Dendritic cell treated with granulocyte-macrophage colony-stimulating factor and Interleukin-4, amounts not matched to agents 40 ng/mL and 50 ng/mL, for 4 days (primary cell): ENCODE data around the gene MTFR1L.
"Not testable (repeated sequence)": the region's sequence is repeated elsewhere in the genome, so short reads cannot be mapped to it uniquely, and the experiment has no call there.

Source experiments
- H3K27ac Mint-ChIP-seq: one replicate; pipeline ENCODE4 v1.8.0; 2022; ENCODE audit warnings: mild to moderate bottlenecking, mixed read lengths
- H3K27me3 Mint-ChIP-seq: one replicate; pipeline ENCODE4 v1.8.0; 2022; ENCODE audit warnings: mild to moderate bottlenecking, mixed read lengths
- H3K36me3 Mint-ChIP-seq: one replicate; pipeline ENCODE4 v1.8.0; 2022; ENCODE audit warnings: low read depth, mixed read lengths
- H3K4me1 Mint-ChIP-seq: one replicate; pipeline ENCODE4 v1.8.0; 2022; ENCODE audit warnings: low read depth, mixed read lengths
- H3K4me3 Mint-ChIP-seq: one replicate; pipeline ENCODE4 v1.8.0; 2022; ENCODE audit warnings: mild to moderate bottlenecking, moderate library complexity, mixed read lengths
- H3K9me3 Mint-ChIP-seq: one replicate; pipeline ENCODE4 v1.8.0; 2022; ENCODE audit warnings: mixed read lengths
- intact Hi-C: fragments of 100-400 bp; cut with micrococcal nuclease; formaldehyde crosslinking; loops from one replicate; pipeline ENCODE4 v1.15.0; 2022

Gene MTFR1L

DNA sequence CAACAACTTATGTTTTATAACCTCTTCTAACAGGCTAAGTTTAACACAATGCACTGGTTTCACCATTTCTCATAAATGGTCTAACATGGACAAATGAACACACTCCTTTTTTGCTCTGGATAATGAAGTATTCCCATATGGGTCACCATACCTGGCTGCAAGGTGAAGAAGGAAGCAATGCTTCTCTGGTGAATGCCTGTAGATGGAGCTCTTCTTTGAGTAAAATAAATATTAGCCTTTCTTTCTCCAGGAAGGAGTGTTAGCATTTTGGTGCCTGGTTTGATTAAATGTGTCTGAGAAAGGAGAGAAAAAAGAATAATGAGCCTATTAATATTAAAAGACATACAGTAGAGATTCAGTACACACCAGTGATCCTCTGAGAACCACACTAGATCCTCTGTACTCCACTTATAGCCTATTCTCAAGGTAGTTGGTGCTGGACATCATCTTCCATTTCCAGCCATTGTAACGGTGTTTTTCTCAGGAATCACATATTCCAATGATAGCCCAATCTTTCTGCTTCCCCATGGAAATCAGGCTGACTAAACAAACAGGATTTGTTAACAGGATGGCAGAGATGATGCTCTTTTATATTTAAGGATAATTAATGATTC lies 17.6 kb downstream of the MTFR1L start:
- H3K27ac Mint-ChIP-seq = no peak overlapping the region
- no peak overlapping the region for H3K4me3 Mint-ChIP-seq
- H3K27me3 Mint-ChIP-seq = no peaks in the 10 kb centered on the region
- intact Hi-C loops = no loop called here
- H3K36me3 Mint-ChIP-seq = peaks cover 37% of the 10 kb centered on the region
- H3K4me1 Mint-ChIP-seq = no peaks in the 10 kb centered on the region
- H3K9me3 Mint-ChIP-seq = no peaks in the 10 kb centered on the region

DNA sequence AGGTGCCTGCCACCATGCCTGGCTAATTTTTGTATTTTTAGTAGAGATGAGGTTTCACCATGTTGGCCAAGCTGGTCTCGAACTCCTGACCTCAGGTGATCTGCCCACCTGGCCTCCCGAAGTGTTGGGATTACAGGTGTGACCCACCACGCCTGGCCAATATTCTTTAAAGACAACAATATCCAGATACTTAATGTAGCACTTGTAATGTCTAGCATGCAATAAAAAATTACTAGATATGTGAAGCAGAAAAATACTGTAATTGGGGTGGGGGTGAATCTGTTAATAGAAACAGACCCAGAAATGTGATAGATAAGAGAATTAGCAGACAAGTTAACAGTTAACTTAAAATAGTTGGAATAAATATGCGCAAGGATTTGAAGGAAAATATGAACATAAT lies 20.1 kb downstream of the MTFR1L start:
- not testable (repeated sequence) for H3K9me3 Mint-ChIP-seq

DNA sequence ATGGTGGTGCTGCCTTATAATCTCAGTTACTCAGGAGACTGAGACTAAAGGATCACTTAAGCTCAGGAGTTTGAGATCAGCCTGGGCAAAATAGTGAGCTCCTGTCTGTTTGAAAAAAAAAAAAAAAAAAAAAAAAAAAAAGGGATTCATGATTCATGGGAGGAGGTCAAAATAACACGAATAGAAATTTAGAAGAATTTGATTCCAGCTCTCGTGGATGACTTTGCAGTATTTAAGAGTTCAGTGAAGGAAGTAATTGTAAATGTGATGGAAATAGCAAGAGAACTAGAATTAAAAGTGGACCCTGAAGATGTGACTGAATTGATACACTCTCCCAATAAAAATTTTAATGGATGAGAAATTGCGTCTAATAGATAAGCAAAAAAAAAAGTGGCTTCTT lies 23.7 kb downstream of the MTFR1L start:
- H3K27me3 Mint-ChIP-seq = no peaks in the 10 kb centered on the region
- H3K27ac Mint-ChIP-seq = no peak overlapping the region
- H3K4me1 Mint-ChIP-seq = peaks cover 15% of the 10 kb centered on the region
- no peaks in the 10 kb centered on the region for H3K9me3 Mint-ChIP-seq
- intact Hi-C loops = no loop called here
- no peak overlapping the region for H3K4me3 Mint-ChIP-seq
- H3K36me3 Mint-ChIP-seq = no peaks in the 10 kb centered on the region

More for the DNA sequence above, 20.1 kb downstream of the MTFR1L start:
- H3K4me3 Mint-ChIP-seq, H3K27ac Mint-ChIP-seq, H3K4me1 Mint-ChIP-seq, intact Hi-C loops, H3K27me3 Mint-ChIP-seq: not testable (repeated sequence)
- H3K36me3 Mint-ChIP-seq = peaks cover 12% of the 10 kb centered on the region

DNA sequence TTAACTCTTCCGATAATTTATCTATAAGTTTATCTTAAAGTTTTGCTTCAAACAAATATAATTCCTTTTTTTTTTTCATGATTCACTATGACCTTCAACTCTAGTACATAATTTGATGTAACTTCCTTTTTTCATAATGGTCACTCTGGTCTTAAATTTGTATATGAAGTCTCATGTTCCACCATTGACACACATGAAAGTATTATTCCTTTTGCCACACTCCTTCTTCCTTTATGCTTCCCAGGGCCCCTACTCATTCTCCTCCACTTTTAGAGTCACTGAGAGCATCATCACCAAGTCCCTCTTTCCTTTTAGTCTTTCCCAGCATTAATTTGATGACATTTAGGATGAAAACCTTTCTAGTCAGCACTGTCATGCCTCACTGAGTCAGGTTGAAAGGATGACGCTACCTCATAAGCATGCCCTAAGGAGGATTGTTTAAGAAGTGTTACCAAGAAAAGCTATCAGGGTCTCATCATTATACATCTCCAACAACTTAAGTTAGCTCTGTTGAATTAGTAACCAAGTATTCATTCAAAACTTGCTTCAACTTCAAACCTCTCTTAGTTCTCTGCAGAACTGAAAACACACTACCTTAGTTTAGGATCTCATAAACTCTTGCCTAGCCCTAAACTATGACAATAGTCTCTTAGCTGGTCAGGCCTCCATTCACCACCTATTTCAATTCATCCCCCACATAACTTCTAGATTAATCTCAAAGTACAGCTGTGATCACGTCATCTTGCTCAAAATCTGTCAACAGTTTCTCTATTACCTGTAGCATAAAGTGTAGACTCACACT lies 25.0 kb downstream of the MTFR1L start:
- no peak overlapping the region for H3K4me3 Mint-ChIP-seq
- intact Hi-C loops = no loop called here
- no peaks in the 10 kb centered on the region for H3K9me3 Mint-ChIP-seq
- H3K36me3 Mint-ChIP-seq = no peaks in the 10 kb centered on the region
- no peak overlapping the region for H3K27ac Mint-ChIP-seq
- no peaks in the 10 kb centered on the region for H3K27me3 Mint-ChIP-seq
- peaks cover 23% of the 10 kb centered on the region for H3K4me1 Mint-ChIP-seq

DNA sequence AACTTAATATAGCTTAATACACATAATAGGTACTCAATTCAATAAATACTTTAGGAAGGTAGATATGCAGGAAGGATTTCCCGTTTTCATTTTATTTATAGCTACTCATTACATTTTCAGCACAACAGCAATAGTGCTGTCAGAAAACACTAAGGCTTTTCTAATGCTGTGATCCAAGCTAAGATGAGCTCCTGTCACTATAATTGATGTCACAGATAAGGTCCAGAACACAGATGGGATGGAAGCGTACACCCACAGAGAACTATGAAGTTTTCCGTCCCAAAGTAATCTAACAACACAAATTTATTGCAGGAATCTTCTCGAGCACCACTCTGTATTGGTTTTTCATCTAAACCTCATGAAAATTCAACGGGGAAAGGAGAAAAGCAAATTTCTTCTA lies 25.9 kb downstream of the MTFR1L start:
- no peak overlapping the region for H3K27ac Mint-ChIP-seq
- peaks cover 23% of the 10 kb centered on the region for H3K4me1 Mint-ChIP-seq
- H3K9me3 Mint-ChIP-seq = no peaks in the 10 kb centered on the region
- no peak overlapping the region for H3K4me3 Mint-ChIP-seq
- intact Hi-C loops = no loop called here
- no peaks in the 10 kb centered on the region for H3K27me3 Mint-ChIP-seq
- no peaks in the 10 kb centered on the region for H3K36me3 Mint-ChIP-seq

DNA sequence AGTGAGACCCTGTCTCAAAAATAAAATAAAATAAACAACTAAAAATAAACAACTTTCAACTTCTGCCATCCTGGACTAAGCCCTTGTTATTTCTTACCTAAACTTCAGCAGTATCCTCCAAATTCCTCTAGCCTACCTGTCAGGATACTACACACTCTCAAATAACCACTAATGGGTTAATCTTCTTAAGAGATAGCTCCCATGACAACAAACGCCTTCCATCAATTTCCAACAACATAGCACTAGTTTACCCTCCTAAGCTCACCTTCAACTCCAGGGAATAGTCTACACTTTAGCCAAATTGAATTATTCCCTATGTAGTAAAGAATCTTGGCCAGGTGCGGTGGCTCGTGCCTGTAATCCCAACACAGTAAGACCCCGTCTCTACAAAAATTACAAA lies 28.2 kb downstream of the MTFR1L start:
- intact Hi-C loops = no loop called here
- H3K4me3 Mint-ChIP-seq = no peak overlapping the region
- no peaks in the 10 kb centered on the region for H3K9me3 Mint-ChIP-seq
- no peaks in the 10 kb centered on the region for H3K36me3 Mint-ChIP-seq
- H3K4me1 Mint-ChIP-seq = peaks cover 23% of the 10 kb centered on the region
- no peak overlapping the region for H3K27ac Mint-ChIP-seq
- no peaks in the 10 kb centered on the region for H3K27me3 Mint-ChIP-seq

DNA sequence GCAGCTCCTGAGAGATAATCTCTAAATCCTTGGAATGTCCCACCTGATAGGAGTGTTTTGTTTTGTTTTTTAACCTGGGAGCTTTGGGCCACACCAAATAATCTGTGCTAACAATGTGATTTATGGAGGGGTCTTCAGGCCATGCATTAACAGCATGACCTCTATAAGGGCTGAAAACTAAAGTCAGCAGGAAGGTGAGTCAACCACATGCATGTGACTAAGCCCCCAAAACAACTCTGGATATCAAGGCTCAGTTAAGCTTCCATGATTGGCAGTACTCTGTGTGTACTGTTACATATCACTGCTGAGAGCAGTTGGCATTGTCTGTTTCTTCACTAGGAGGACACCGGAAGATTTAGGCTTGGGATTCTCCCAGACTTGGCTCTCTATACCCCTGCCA lies 28.8 kb downstream of the MTFR1L start:
- H3K4me3 Mint-ChIP-seq = no peak overlapping the region
- H3K27me3 Mint-ChIP-seq = no peaks in the 10 kb centered on the region
- intact Hi-C loops = no loop called here
- peaks cover 23% of the 10 kb centered on the region for H3K4me1 Mint-ChIP-seq
- H3K27ac Mint-ChIP-seq = no peak overlapping the region
- H3K36me3 Mint-ChIP-seq = no peaks in the 10 kb centered on the region
- no peaks in the 10 kb centered on the region for H3K9me3 Mint-ChIP-seq

DNA sequence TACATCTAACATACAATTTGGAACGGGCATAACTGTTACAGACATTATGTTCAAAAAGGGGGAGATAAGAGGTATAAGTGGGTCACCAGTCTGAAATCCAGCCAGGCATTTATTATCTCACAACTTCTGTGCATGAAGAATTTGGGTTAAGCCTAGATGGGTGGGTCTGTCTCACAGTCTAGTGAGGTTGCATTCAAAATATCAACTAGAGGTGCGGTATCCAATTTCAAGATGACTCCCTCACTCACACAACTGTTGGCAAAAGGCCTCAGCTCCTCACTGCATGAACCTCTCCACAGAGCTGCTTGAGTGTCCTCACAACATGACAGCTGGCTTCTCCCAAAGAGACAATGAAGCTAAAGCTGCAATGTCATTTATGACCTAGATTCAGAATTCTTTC lies 34.8 kb downstream of the MTFR1L start:
- intact Hi-C loops = no loop called here
- H3K36me3 Mint-ChIP-seq = peaks cover 8% of the 10 kb centered on the region
- no peaks in the 10 kb centered on the region for H3K27me3 Mint-ChIP-seq
- H3K9me3 Mint-ChIP-seq = no peaks in the 10 kb centered on the region
- H3K4me3 Mint-ChIP-seq = no peak overlapping the region
- peaks cover 12% of the 10 kb centered on the region for H3K4me1 Mint-ChIP-seq
- H3K27ac Mint-ChIP-seq = no peak overlapping the region

DNA sequence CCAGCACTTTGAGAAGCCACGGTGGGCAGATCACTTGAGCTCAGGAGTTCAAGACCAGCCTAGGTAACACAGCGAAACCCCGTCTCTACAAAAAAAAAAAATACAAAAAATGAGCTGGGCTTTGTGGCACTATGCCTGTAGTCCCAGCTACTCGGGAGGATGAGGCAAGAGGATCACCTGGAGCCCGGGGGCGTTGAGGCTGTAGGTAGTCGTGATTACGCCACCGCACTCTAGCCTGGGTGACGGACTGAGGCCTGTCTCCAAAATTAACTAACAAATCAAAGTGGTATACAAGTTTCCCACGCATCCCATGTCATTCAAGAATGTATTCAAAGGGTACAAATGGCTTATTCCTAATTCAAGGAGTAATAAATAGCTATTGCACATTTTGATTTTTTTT lies 37.1 kb downstream of the MTFR1L start:
- Mint-ChIP-seq H3K9me3 (no peaks in the 10 kb centered on the region), H3K4me3 (no peak overlapping the region)
- intact Hi-C loops = no loop called here

DNA sequence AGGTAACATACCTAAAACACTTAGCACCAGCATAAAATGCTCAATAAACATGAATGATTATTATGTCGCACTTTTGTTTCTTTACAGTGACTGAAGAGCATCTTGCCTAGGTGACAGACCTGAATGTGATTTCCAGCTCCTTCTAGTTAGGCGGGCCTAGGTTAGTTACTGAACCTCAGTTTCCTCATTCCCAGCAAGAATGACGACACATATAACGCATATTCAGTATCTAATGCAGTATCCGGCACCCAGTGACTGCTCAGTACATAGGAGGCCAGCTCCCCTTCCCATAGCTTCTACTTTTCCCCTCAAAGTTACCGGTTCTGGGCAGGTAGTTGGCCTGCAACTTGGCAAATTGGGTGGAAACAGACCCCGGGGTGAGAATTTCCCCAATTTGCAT lies 38.7 kb downstream of the MTFR1L start:
- Mint-ChIP-seq H3K27ac (peak overlapping the region; percentile 98), H3K27me3 (no peaks in the 10 kb centered on the region), H3K4me1 (peaks cover 41% of the 10 kb centered on the region), H3K4me3 (peak overlapping the region; percentile 94), H3K36me3 (peaks cover 22% of the 10 kb centered on the region), H3K9me3 (no peaks in the 10 kb centered on the region)
- intact Hi-C loops = no loop called here

More for the DNA sequence above, 37.1 kb downstream of the MTFR1L start:
- peaks cover 24% of the 10 kb centered on the region for H3K4me1 Mint-ChIP-seq
- peaks cover 10% of the 10 kb centered on the region for H3K36me3 Mint-ChIP-seq
- no peaks in the 10 kb centered on the region for H3K27me3 Mint-ChIP-seq
- no peak overlapping the region for H3K27ac Mint-ChIP-seq

DNA sequence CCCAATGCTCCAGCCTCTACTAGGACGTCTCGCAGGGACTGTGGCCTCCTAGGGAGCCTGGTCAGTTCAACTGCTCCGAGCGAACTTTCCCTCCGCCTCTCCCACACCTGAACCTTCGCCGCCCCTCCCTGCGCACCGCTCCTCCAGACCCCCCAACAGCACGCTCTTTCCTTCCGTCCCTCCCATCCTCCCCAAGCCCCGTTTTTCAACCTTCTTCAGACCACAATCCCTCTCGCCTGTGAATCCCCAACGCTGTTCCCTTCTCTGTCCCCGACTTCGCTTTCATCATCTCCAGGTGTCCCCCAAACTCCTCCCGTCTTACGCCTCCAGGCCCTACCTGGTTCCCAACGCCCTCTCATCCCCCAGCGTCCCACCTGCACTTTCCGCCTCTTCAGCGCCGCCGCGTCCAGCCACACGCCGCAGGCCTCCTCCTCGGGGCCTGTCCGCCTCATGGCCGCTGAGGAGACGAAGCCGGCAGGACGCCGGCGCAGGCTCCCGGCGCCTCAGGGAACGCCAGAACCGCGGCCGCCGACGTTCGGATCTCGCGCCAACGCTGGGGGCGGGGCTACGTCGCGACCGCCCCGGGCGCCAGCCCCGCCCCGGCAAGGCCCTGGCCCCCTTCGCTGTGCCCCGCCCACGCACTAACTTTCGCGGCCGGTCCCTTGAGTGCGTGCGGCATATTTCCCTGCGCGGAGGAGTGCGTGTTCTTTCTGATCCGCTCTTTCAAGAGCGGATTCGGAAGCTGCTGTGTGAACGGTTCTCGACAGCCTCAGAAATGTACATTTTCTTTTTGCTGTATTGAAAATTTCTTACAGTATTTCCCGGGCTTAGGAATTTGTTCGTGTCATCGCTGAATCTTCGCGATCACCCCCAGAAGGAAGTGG lies 39.4 kb downstream of the MTFR1L start, which contains the start of gene AUNIP:
Gene AUNIP (minus strand): TSS at position 552 of the 884 bp plus-strand sequence. CDS start 100 bp downstream, at position 452.
- intact Hi-C loops = loop anchor here (1.0 kb wide), 1 partner anchor 39 kb away; no protein-coding TSS in a partner anchor
- Mint-ChIP-seq H3K36me3 (peaks cover 24% of the 10 kb centered on the region), H3K27me3 (no peaks in the 10 kb centered on the region), H3K9me3 (no peaks in the 10 kb centered on the region), H3K27ac (peak within 1 kb of the TSS; percentile 98), H3K4me1 (peaks cover 41% of the 10 kb centered on the region), H3K4me3 (peak within 1 kb of the TSS; percentile 94)

DNA sequence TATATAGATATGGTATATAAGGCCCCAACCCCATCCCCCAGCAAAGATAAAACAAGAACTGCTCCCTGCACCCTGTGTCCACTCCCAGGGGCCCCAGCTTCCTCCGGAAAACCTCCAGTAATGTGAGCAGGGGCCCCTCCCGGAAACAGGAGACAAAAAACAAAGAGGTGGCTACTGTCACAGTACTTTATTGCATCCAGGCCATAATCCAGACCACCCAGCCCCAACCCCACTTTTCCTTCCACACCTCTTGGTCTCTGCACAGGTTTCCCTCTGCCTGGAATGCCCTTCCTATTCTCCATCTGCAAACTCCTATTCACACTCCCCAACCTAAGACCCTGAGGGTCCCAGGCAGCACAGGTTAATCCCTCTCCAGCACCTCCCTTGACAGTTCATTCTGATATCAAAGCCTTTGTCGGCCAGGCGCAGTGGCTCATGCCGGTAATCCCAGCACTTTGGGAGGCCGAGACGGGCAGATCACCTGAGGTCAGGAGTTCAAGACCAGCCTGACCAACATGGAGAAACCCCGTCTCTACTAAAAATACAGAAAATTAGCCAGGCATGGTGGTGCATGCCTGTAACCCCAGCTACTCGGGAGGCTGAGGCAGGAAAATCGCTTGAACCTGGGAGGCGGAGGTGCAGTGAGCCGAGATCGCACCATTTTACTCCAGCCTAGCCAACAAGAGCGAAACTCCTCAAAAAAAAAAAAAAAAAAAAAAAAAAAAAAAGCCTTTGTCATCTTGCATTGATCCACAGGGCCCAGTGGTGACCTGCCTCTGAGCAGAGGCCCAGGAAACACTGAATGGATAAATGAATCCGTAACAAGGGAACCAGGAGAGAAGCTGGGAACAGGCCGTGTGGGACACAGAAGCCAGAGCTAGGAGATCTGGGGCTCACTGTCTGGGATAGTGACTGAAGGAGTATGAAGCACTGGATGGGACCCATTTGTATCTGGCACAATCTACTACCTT lies 41.8 kb downstream of the MTFR1L start:
- peaks cover 41% of the 10 kb centered on the region for H3K4me1 Mint-ChIP-seq
- no peaks in the 10 kb centered on the region for H3K9me3 Mint-ChIP-seq
- intact Hi-C loops = loop anchor here (5.0 kb wide), 1 partner anchor 429 kb away; the partner anchor contains the start of gene MACO1
- no peaks in the 10 kb centered on the region for H3K27me3 Mint-ChIP-seq
- peaks cover 24% of the 10 kb centered on the region for H3K36me3 Mint-ChIP-seq
- peak overlapping the region; percentile 98 for H3K27ac Mint-ChIP-seq
- H3K4me3 Mint-ChIP-seq = peak overlapping the region; percentile 73
